ENCODE results near the gene SMAD7.

SMAD7 gene

GRCh38 chr18:48875314-48875941, 75.3 kb downstream of the SMAD7 start:
- no peak for TF ChIP-seq CTCF (IDR thresholded peaks at IDR 0.05)

- TF ChIP-seq CTCF (IDR thresholded peaks at IDR 0.05) = no peak
Measured at GRCh38 chr18:48874701-48875162, 76.0 kb downstream of the SMAD7 start.

DNA sequence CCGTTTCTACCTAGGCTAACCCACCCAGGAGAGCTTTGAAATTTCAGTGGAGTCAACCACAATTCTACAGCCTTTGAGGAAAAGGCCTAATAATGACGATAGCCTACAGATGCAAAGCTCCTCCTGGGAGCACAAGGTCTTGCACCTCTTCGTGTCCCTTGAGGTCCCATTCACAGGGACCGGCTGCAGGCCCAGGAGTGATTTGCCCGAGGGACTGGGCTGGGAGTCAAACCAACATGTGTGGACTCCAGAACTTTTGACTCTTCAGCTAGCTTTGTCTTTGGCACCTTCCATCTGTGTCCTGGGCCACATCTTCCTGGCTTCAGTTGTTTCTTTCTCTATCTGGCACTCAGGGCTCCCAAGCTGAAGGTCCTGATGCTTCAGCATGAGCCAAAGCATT, 76.5 kb downstream of the SMAD7 start:
- no peak for TF ChIP-seq CTCF (IDR thresholded peaks at IDR 0.05)

DNA sequence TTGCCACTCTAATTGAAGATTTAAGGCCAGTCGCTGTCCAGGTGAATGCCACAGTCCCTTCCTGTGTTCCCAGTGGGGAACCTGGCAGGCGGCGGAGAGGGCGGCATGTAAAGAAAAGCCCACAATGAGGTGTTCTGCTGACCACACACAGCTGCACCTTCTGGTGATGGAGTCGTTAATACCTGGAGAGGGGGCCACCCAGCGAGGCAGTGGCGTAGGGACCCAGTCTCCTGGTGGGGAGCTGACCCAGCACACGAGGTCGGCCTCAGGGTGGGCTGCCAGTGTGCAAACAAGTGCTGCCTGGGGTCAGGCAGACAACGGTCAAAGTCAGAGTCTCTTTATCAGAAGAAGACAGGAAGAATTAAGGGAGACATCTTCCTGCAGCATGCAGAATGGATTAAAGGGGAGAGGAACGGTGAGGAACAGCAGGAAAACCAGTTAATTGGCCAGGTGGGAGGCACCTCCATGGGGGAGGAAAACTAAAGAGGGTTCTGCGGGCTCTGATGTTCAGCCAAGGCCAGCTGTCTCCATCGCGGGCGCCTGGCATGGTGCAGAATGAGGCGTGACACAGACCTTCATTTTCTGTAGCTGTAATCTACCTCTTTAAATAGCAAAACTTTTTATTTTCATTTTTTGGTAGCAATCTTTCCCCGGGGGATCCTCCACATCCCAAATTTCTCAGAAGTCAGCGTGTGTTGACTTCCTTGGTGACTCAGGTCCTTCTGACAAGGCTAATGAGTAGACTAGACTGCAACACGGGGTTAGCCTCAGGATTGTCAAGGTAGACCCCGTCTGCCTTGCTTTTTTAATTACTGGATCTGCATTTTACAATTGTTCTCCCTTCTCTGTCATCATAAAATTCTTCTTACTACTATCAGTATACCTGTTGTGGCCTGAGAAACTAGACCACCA, 78.3 kb downstream of the SMAD7 start:
- no peak for TF ChIP-seq CTCF (IDR thresholded peaks at IDR 0.05)

GRCh38 chr18:48871391-48872166, 79.2 kb downstream of the SMAD7 start:
- TF ChIP-seq CTCF (IDR thresholded peaks at IDR 0.05) = no peak
